DND-41 (cell line): Measurements from ENCODE around the gene L3MBTL1.

Experiments used
- ATAC-seq: fragments of 200-7000 bp; cut with Tn5 transposase; 3 replicates; pipeline ENCODE4 v1.9.1; 2021; ENCODE audit warnings: low read depth; ENCODE audit not compliant: insufficient read depth
- DNase-seq: peaks from one replicate; pipeline ENCODE4 v3.0.0-alpha.2; 2020
- H2AFZ ChIP-seq: 2 replicates; pipeline ENCODE4 v1.6.0; 2012; ENCODE audit warnings: low read depth, low read length
- H3K27ac ChIP-seq: 2 replicates; pipeline ENCODE4 v1.5.1; 2012; ENCODE audit warnings: low read length, inconsistent platforms
- H3K27me3 ChIP-seq: fragments of 200-600 bp; sonication (generic); 2 replicates; pipeline ENCODE4 v1.6.0; 2012; ENCODE audit warnings: low read length, mild to moderate bottlenecking, inconsistent platforms; ENCODE audit not compliant: insufficient read depth, poor library complexity
- H3K36me3 ChIP-seq: 2 replicates; pipeline ENCODE4 v1.5.1; 2012; ENCODE audit warnings: low read length, inconsistent platforms; ENCODE audit not compliant: insufficient read depth
- H3K4me1 ChIP-seq: 2 replicates; pipeline ENCODE4 v1.5.1; 2012; ENCODE audit warnings: mild to moderate bottlenecking, low read length; ENCODE audit not compliant: insufficient read depth
- H3K4me2 ChIP-seq: 2 replicates; pipeline ENCODE4 v1.6.0; 2012; ENCODE audit warnings: mild to moderate bottlenecking, moderate library complexity, low read length, inconsistent platforms; ENCODE audit not compliant: insufficient read depth
- H3K4me3 ChIP-seq, 2 experiments: fragments of 200-600 bp in 1 of 2; shearing (Covaris generic) in 1 of 2; 2 replicates each; pipeline ENCODE4 v1.5.1; 2012 to 2016; ENCODE audit warnings: inconsistent platforms in 2 of 2, low read length in 2 of 2, mild to moderate bottlenecking in 2 of 2, low read depth in 1 of 2, moderate library complexity in 1 of 2
- H3K79me2 ChIP-seq: 2 replicates; pipeline ENCODE4 v1.6.0; 2012; ENCODE audit warnings: low read length, inconsistent platforms; ENCODE audit not compliant: insufficient read depth
- H3K9ac ChIP-seq: 2 replicates; pipeline ENCODE4 v1.6.0; 2012; ENCODE audit warnings: low read depth, mild to moderate bottlenecking, inconsistent platforms, low read length, moderate library complexity
- H3K9me3 ChIP-seq: 2 replicates; pipeline ENCODE4 v1.5.1; 2012; ENCODE audit warnings: low read length, moderate library complexity, mild to moderate bottlenecking, inconsistent platforms; ENCODE audit not compliant: insufficient read depth, severe bottlenecking
- H4K20me1 ChIP-seq: 2 replicates; pipeline ENCODE4 v1.6.0; 2012; ENCODE audit warnings: low read length; ENCODE audit not compliant: insufficient read depth
- CTCF ChIP-seq: IDR thresholded peaks from 2 replicates; pipeline ENCODE4 v1.5.1; 2012; ENCODE audit warnings: borderline replicate concordance, low read length, moderate library complexity, mild to moderate bottlenecking; ENCODE audit not compliant: poor library complexity, severe bottlenecking; ENCODE audit errors: extremely low read depth
- EZH2 ChIP-seq: IDR thresholded peaks from 3 replicates; pipeline ENCODE4 v1.6.1; 2012; ENCODE audit warnings: borderline replicate concordance, low read depth, mild to moderate bottlenecking, moderate library complexity, low read length, inconsistent platforms; ENCODE audit not compliant: severe bottlenecking

The L3MBTL1 gene

DNA sequence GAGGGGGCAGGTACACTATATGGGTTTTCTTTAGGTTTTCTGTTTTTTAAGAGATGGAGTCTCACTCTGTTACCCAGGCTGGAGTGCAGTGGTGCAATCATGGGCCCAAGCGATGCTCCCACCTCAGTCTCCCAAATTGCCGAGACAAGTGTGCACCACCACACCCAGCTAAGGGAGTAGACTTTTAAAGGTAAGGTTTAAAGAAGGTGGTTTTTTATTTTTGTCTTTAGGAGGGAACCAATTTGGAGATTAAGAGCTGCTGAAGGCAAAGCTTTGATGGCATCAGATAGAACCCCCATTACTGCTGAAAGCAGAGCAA, 41.9 kb upstream of the L3MBTL1 start:
- peaks cover 74% of the 10 kb centered on the region for H3K36me3 ChIP-seq
- no peaks in the 10 kb centered on the region for H3K27me3 ChIP-seq
- H3K4me2 ChIP-seq: no peak overlapping the region
- H3K79me2 ChIP-seq: peaks cover 31% of the 10 kb centered on the region
- H2AFZ ChIP-seq: no peak overlapping the region
- H3K9me3 ChIP-seq: no peaks in the 10 kb centered on the region
- H3K9ac ChIP-seq: no peak overlapping the region
- no peak overlapping the region for H3K27ac ChIP-seq
- H4K20me1 ChIP-seq: peaks cover 54% of the 10 kb centered on the region
- TF ChIP-seq EZH2 (no peak), CTCF (no peak)
- DNase-seq (no peak), ATAC-seq (0 out of 3 replicates have a peak, but pooled peaks have one; percentile 15)
- H3K4me3 ChIP-seq: no peak overlapping the region
- peaks cover 14% of the 10 kb centered on the region; the same call in 1 of the 2 replicates for H3K4me1 ChIP-seq

- Histone ChIP-seq H3K4me3 (no peak overlapping the region), H3K4me2 (no peak overlapping the region), H3K4me1 (no peaks in the 10 kb centered on the region; the same call in 1 of the 2 replicates), H3K9me3 (no peaks in the 10 kb centered on the region), H3K27me3 (no peaks in the 10 kb centered on the region), H2AFZ (no peak overlapping the region), H3K79me2 (peaks cover 13% of the 10 kb centered on the region), H3K27ac (no peak overlapping the region), H3K9ac (no peak overlapping the region), H4K20me1 (peaks cover 38% of the 10 kb centered on the region; the same call in 1 of the 2 replicates), H3K36me3 (peaks cover 55% of the 10 kb centered on the region)
- TF ChIP-seq EZH2 (no peak), CTCF (no peak)
- DNase-seq (no peak), ATAC-seq (no peak)
Observed at GRCh38 chr20:43467589-43467988, 39.9 kb upstream of the L3MBTL1 start.

DNA sequence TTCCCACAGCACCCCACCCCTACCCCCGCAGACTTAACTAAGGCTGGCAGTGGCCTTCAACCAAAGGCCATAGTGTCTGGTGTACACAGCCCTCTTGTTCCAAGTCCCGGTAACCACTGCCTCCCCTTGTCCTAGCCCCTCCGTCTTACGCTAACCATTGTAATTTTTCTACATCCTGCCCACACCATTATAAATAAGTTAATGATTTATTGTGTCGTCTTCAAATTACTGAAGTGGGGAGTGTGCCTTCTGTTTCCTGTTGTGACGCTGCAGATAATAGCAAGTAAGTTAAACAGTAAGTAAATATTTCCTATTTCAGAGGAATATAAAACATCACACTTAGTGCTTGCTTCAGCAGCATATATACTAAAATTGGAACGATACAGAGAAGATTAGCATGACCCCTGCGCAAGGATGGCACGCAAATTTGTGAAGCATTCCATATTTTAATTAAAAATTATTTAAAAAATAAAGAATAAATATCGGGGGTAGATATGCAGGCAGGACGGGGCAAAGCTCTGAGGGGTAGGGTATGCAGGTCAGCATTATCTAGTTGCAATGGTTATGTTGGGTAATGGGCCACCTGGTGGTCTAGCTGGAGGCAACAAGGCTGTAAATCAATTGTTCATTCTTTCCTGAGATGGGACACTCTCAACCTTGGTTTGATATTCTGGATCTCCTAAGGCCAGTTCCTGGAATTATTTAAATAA, 34.7 kb upstream of the L3MBTL1 start:
- ATAC-seq: no peak
- Histone ChIP-seq H3K4me2 (no peak overlapping the region), H3K27me3 (no peaks in the 10 kb centered on the region), H2AFZ (no peak overlapping the region), H3K9ac (no peak overlapping the region), H3K36me3 (peaks cover 5% of the 10 kb centered on the region; the same call in 1 of the 2 replicates), H3K4me1 (no peaks in the 10 kb centered on the region), H3K27ac (no peak overlapping the region), H4K20me1 (no peaks in the 10 kb centered on the region), H3K79me2 (no peaks in the 10 kb centered on the region), H3K9me3 (no peaks in the 10 kb centered on the region), H3K4me3 (no peak overlapping the region)
- no peak for DNase-seq
- TF ChIP-seq EZH2: no peak
- TF ChIP-seq CTCF: peak; percentile 33

- no peak overlapping the region for H3K4me3 ChIP-seq
- no peak for ATAC-seq
Observed at GRCh38 chr20:43473381-43473704, 34.2 kb upstream of the L3MBTL1 start.

More at GRCh38 chr20:43473381-43473704, 34.2 kb upstream of the L3MBTL1 start:
- Histone ChIP-seq H3K4me1 (no peaks in the 10 kb centered on the region), H3K27ac (no peak overlapping the region), H3K27me3 (no peaks in the 10 kb centered on the region), H4K20me1 (no peaks in the 10 kb centered on the region), H3K9me3 (no peaks in the 10 kb centered on the region), H3K79me2 (no peaks in the 10 kb centered on the region), H3K9ac (no peak overlapping the region), H3K4me2 (no peak overlapping the region), H3K36me3 (peaks cover 5% of the 10 kb centered on the region; the same call in 1 of the 2 replicates), H2AFZ (no peak overlapping the region)
- no peak for TF ChIP-seq CTCF
- TF ChIP-seq EZH2: no peak
- no peak for DNase-seq
